ENCODE measurements around the gene ZIK1.
A peak's percentile ranks its signal among the peaks of the same experiment; 100 is the strongest.

GRCh38 chr19:57552432-57552831, 31.5 kb upstream of the ZIK1 start:
- TF ChIP-seq REST (IDR thresholded peaks at IDR 0.05; ENCODE audit: unreplicated experiment) = no peak
- no peak for TF ChIP-seq POLR2AphosphoS5 (IDR thresholded peaks at IDR 0.05; ENCODE audit: low read depth)
- TF ChIP-seq EZH2 (IDR thresholded peaks at IDR 0.05; ENCODE audit: low read depth, unreplicated experiment) = no peak
- peak; percentile 8 to 27; a peak in 1 of 4 replicates for TF ChIP-seq CTCF (conservative IDR thresholded peaks at IDR 0.05; ENCODE audit: low read depth in 2 of 2)
- TF ChIP-seq NANOG (IDR thresholded peaks at IDR 0.05; ENCODE audit: borderline replicate concordance) = no peak
- TF ChIP-seq CREB1 (CRISPR knock-in tag; IDR thresholded peaks at IDR 0.05; ENCODE audit: low read depth) = no peak

Data from GM23338 (cell line).